Hematopoietic multipotent progenitor cell treated with erythropoietin and hydrocortisone succinate and interleukin-3 and kit ligand, for 6 days (in vitro differentiated cells): Measurements from ENCODE around the gene VPS4A.
A peak's percentile ranks its signal among the peaks of the same experiment; 100 is the strongest.

Experiments
- DNase-seq: peaks from one replicate; pipeline ENCODE4 v3.0.0-alpha.2; 2015

Gene VPS4A

GRCh38 chr16:69368866-69369265 is 57.7 kb downstream of the VPS4A start:
- DNase-seq = peak; percentile 57

DNA sequence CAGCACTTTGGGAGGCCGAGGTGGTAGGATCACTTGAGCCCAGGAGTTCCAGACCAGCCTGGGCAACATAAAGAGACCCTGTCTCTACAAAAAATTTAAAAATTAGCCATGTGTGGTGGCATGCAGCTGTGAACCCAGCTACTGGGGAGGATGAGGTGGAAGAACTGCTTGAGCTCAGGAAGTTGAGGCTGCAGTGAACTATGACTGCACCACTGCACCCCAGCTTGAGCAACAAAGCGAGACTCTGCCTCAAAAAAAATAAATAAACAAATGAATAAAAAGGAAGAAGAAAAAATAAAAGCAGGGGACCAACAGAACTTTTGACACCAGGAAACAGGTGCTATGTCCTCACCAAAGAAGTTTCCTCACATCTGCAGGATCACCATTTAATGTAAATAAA is 60.4 kb downstream of the VPS4A start:
- DNase-seq = no peak

- DNase-seq = peak; percentile 27
These were observed 61.9 kb downstream of the VPS4A start for GRCh38 chr16:69373019-69373418.
